HCT116 (cell line): Measurements from ENCODE around the gene ENOX1. TPM values are rescaled to one million over a fixed set of nuclear protein-coding genes. Genes with fewer than 3 reads are reported as not detected.

Experiments
- ATAC-seq: fragments of 200-7000 bp; cut with Tn5 transposase; 2 replicates; pipeline ENCODE4 v1.9.1; 2020; ENCODE audit warnings: mild to moderate bottlenecking, moderate library complexity
- BruUV-seq: library from RNA; stranded (reverse); fragments of 400-500 nt; replicated peaks from 2 replicates; lab custom pipeline; 2021; lab: Mats Ljungman, UMichigan
- CTCF ChIA-PET: fragments of 300-600 bp; sonication (Branson Sonifier 250); formaldehyde crosslinking; loops from one replicate; lab custom pipeline; 2021; ENCODE audit warnings: antibody characterized with exemption; lab: Charles Lee
- POLR2A ChIA-PET: fragments of 300-600, 350-600 bp; sonication (Branson Sonifier 250); formaldehyde crosslinking; loops from one replicate; lab custom pipeline; 2021; ENCODE audit warnings: antibody characterized with exemption; lab: Charles Lee
- RAD21 ChIA-PET, 2 experiments: fragments of 300-600 bp; sonication (Branson Sonifier 250); formaldehyde crosslinking; loops; one replicate each; lab custom pipeline; 2023; ENCODE audit warnings: low total read pairs in 2 of 2; ENCODE audit not compliant: uncharacterized antibody in 2 of 2, unreplicated experiment in 2 of 2, low non-redundant PET in 1 of 2; lab: Charles Lee
- DNase-seq: peaks from one replicate; pipeline ENCODE4 v3.0.0-alpha.2; 2010; ENCODE audit warnings: low read depth, low spot score
- H2AFZ ChIP-seq: fragments of 200-600 bp; shearing (Covaris generic), sonication (generic); 2 replicates; pipeline ENCODE4 v1.6.1; 2017; ENCODE audit warnings: low read depth, mixed run types, mixed read lengths, antibody characterized with exemption, low read length; ENCODE audit not compliant: poor library complexity, severe bottlenecking
- H3K27ac ChIP-seq: 2 replicates; pipeline ENCODE4 v1.5.1; 2012; ENCODE audit warnings: low read depth, low read length
- H3K27me3 ChIP-seq: fragments of 200-600 bp; sonication (generic); 2 replicates; pipeline ENCODE4 v1.6.1; 2016; ENCODE audit warnings: mixed run types, low read length, mixed read lengths; ENCODE audit not compliant: insufficient read depth
- H3K36me3 ChIP-seq, 2 experiments: fragments of 200-500 bp in 1 of 2; fragments of 200-600 bp in 1 of 2; sonication (Bioruptor generic) in 1 of 2; sonication (generic) in 1 of 2; 2 replicates each; pipeline versions ENCODE4 v1.5.1 to v1.6.1; 2014 to 2016; ENCODE audit warnings: low read length in 2 of 2, inconsistent platforms in 1 of 2, mixed read lengths in 1 of 2, mixed run types in 1 of 2; ENCODE audit not compliant: insufficient read depth in 2 of 2, control insufficient read depth in 1 of 2
- H3K4me1 ChIP-seq, 2 experiments: fragments of 200-600 bp in 1 of 2; sonication (generic) in 1 of 2; 2 replicates each; pipeline versions ENCODE4 v1.5.1 to v1.6.1; 2012 to 2017; ENCODE audit warnings: low read length in 2 of 2, inconsistent platforms in 1 of 2, mild to moderate bottlenecking in 1 of 2, mixed read lengths in 1 of 2, mixed run types in 1 of 2, moderate library complexity in 1 of 2; ENCODE audit not compliant: insufficient read depth in 2 of 2, control insufficient read depth in 1 of 2
- H3K4me2 ChIP-seq: fragments of 200-600 bp; sonication (generic); 2 replicates; pipeline ENCODE4 v1.6.1; 2017; ENCODE audit warnings: mixed run types, low read length, mixed read lengths
- H3K4me3 ChIP-seq, 2 experiments: fragments of 200-600 bp in 1 of 2; sonication (generic) in 1 of 2; replicated peaks in 1 of 2; 2 replicates each; pipeline ENCODE4 v1.5.1; 2011 to 2016; ENCODE audit warnings: low read length in 2 of 2, control low read depth in 1 of 2, low read depth in 1 of 2, mild to moderate bottlenecking in 1 of 2, mixed read lengths in 1 of 2, mixed run types in 1 of 2
- H3K79me2 ChIP-seq: fragments of 200-600 bp; sonication (generic); 2 replicates; pipeline ENCODE4 v1.6.1; 2017; ENCODE audit warnings: mild to moderate bottlenecking, mixed run types, low read length, moderate library complexity, mixed read lengths; ENCODE audit not compliant: insufficient read depth
- H3K9ac ChIP-seq: fragments of 200-600 bp; sonication (generic); 2 replicates; pipeline ENCODE4 v1.6.1; 2016; ENCODE audit warnings: low read length, mixed read lengths
- H3K9me2 ChIP-seq: fragments of 200-600 bp; sonication (generic), shearing (Covaris generic); 2 replicates; pipeline ENCODE4 v1.6.1; 2017; ENCODE audit warnings: mixed run types, mild to moderate bottlenecking, moderate library complexity; ENCODE audit not compliant: insufficient read depth
- H3K9me3 ChIP-seq, 2 experiments: fragments of 200-500 bp in 1 of 2; fragments of 200-600 bp in 1 of 2; sonication (Bioruptor generic) in 1 of 2; sonication (generic) in 1 of 2; 2 replicates each; pipeline ENCODE4 v1.6.1; 2014 to 2017; ENCODE audit warnings: low read length in 2 of 2, mixed read lengths in 2 of 2, inconsistent platforms in 1 of 2, low read depth in 1 of 2, mild to moderate bottlenecking in 1 of 2, mixed run types in 1 of 2, moderate library complexity in 1 of 2; ENCODE audit not compliant: control insufficient read depth in 1 of 2, insufficient read depth in 1 of 2
- H4K20me1 ChIP-seq: fragments of 200-600 bp; sonication (generic), shearing (Covaris generic); 2 replicates; pipeline ENCODE4 v1.6.1; 2017; ENCODE audit warnings: mixed run types, mild to moderate bottlenecking, moderate library complexity; ENCODE audit not compliant: insufficient read depth
- CEBPB ChIP-seq: IDR thresholded peaks from 2 replicates; pipeline ENCODE4 v1.6.1; 2012; ENCODE audit warnings: low read depth
- EGR1 ChIP-seq: IDR thresholded peaks from 2 replicates; pipeline ENCODE4 v1.6.1; 2012; ENCODE audit warnings: low read depth
- ELF1 ChIP-seq: IDR thresholded peaks from 2 replicates; pipeline ENCODE4 v1.6.1; 2012; ENCODE audit warnings: low read depth, borderline replicate concordance
- EZH2 ChIP-seq: fragments of 200-600 bp; sonication (generic); IDR thresholded peaks from 2 replicates; pipeline ENCODE4 v1.6.1; 2017; ENCODE audit warnings: antibody characterized with exemption, mixed run types
- EZH2phosphoT487 ChIP-seq: fragments of 200-600 bp; IDR thresholded peaks from 2 replicates; pipeline ENCODE4 v1.6.1; 2018; ENCODE audit warnings: antibody characterized with exemption, borderline replicate concordance
- FOSL1 ChIP-seq: IDR thresholded peaks from 2 replicates; pipeline ENCODE4 v1.6.1; 2012; ENCODE audit warnings: low read depth
- JUND ChIP-seq: IDR thresholded peaks from 2 replicates; pipeline ENCODE4 v1.6.1; 2012
- MAX ChIP-seq: IDR thresholded peaks from 2 replicates; pipeline ENCODE4 v1.6.1; 2012
- POLR2A ChIP-seq: IDR thresholded peaks from 2 replicates; pipeline ENCODE4 v1.7.0; 2011; ENCODE audit warnings: borderline replicate concordance; ENCODE audit not compliant: insufficient read depth, insufficient read length; ENCODE audit errors: extremely low read depth
- POLR2AphosphoS5 ChIP-seq: IDR thresholded peaks from 2 replicates; pipeline ENCODE4 v1.6.1; 2011; ENCODE audit warnings: mild to moderate bottlenecking, low read depth, low read length, moderate library complexity
- REST ChIP-seq: IDR thresholded peaks from 2 replicates; pipeline ENCODE4 v1.6.1; 2012; ENCODE audit warnings: low read depth
- SIN3A ChIP-seq: IDR thresholded peaks from 2 replicates; pipeline ENCODE4 v1.6.1; 2012; ENCODE audit warnings: low read depth
- SP1 ChIP-seq: IDR thresholded peaks from 2 replicates; pipeline ENCODE4 v1.6.1; 2012; ENCODE audit warnings: low read depth
- SRF ChIP-seq: IDR thresholded peaks from 2 replicates; pipeline ENCODE4 v1.6.1; 2012; ENCODE audit warnings: low read depth
- TCF7L2 ChIP-seq: IDR thresholded peaks from 2 replicates; pipeline ENCODE4 v1.7.0; 2011; ENCODE audit warnings: borderline replicate concordance, inconsistent platforms; ENCODE audit not compliant: insufficient read depth, insufficient read length; ENCODE audit errors: extremely low read depth
- YY1 ChIP-seq: IDR thresholded peaks from 2 replicates; pipeline ENCODE4 v1.6.1; 2011; ENCODE audit warnings: low read length, low read depth, moderate library complexity, mild to moderate bottlenecking; ENCODE audit not compliant: insufficient replicate concordance; ENCODE audit errors: extremely low read depth
- ZFX ChIP-seq: fragments of 450-650 bp; IDR thresholded peaks from 2 replicates; pipeline ENCODE4 v1.6.1; 2017
- ZNF274 ChIP-seq: fragments of 200-500 bp; sonication (Bioruptor generic); IDR thresholded peaks from 2 replicates; pipeline ENCODE4 v1.6.1; 2014; ENCODE audit warnings: mild to moderate bottlenecking, low read depth, low read length, inconsistent platforms
- intact Hi-C: fragments of 100-400 bp; cut with micrococcal nuclease; formaldehyde crosslinking; loops from 2 replicates; pipeline ENCODE4 v1.10.0; 2022
- total RNA-seq: library from RNA; stranded (reverse); gene quantifications from one replicate; pipeline ENCODE4 v1.2.1, GENCODE V29; 2021; ENCODE audit not compliant: unreplicated experiment
- TF ChIP-seq, protein P1 (sequence below): IDR thresholded peaks from 2 replicates; pipeline ENCODE4 v1.6.1; 2012

Gene ENOX1
- total RNA-seq, 1 experiment from 2014 or later = 4.5 TPM

DNA sequence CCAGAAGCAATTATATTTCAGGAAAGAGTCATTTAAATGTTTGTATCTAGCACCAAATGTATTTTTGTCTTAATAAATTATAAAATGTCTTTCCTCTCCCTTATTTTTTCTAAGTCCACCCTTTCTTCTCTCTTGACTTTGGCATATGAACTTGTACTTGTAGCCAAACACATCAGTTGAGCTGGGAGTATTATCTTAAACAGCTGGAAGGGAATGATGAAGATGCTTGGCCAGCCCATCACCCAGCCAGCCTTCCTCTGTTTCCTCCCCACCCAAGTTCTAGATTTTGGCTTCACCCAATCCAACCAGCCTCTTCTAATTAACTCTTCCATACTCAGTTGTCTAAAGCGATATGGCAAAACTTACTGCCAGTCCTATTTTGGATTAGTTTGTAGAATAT is 272.5 kb downstream of the ENOX1 start:
- TF ChIP-seq EZH2phosphoT487 = no peak
- no peak for TF ChIP-seq ZNF274
- no peak for TF ChIP-seq ZFX
- TF ChIP-seq YY1 = no peak
- no peak for TF ChIP-seq POLR2A
- no peak for TF ChIP-seq EGR1
- TF ChIP-seq JUND = no peak
- no peak for TF ChIP-seq EZH2
- no peak for TF ChIP-seq TCF7L2
- no peak for TF ChIP-seq SP1
- TF ChIP-seq FOSL1 = no peak
- no peak for TF ChIP-seq SRF
- no peak for TF ChIP-seq SIN3A
- no peak for TF ChIP-seq POLR2AphosphoS5
- TF ChIP-seq ELF1 = no peak
- TF ChIP-seq, protein P1, sequence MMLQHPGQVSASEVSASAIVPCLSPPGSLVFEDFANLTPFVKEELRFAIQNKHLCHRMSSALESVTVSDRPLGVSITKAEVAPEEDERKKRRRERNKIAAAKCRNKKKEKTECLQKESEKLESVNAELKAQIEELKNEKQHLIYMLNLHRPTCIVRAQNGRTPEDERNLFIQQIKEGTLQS = no peak
- TF ChIP-seq CEBPB = no peak
- no peak for TF ChIP-seq MAX
- no peak for TF ChIP-seq REST
- ATAC-seq = no peak
- Histone ChIP-seq H3K4me2 (no peak overlapping the region), H3K27ac (no peak overlapping the region), H3K4me3 (no peak overlapping the region), H4K20me1 (no peaks in the 10 kb centered on the region; the same call in 1 of the 2 replicates), H3K36me3 (no peaks in the 10 kb centered on the region), H3K9me3 (no peaks in the 10 kb centered on the region), H2AFZ (no peak overlapping the region), H3K79me2 (no peaks in the 10 kb centered on the region), H3K9me2 (no peaks in the 10 kb centered on the region), H3K9ac (no peak overlapping the region), H3K4me1 (no peaks in the 10 kb centered on the region), H3K27me3 (no peaks in the 10 kb centered on the region)
- ChIA-PET POLR2A (no interaction called here), CTCF (no interaction called here), RAD21 (no interaction called here)
- DNase-seq = no peak
- no TSS peak for BruUV-seq
- intact Hi-C loops = no loop called here
